Measurements from ENCODE around the gene CIDEA.

CIDEA gene

GRCh38 chr18:12301263-12302005, 47.3 kb downstream of the CIDEA start:
- no peak for DNase-seq (ENCODE audit: low spot score)

DNA sequence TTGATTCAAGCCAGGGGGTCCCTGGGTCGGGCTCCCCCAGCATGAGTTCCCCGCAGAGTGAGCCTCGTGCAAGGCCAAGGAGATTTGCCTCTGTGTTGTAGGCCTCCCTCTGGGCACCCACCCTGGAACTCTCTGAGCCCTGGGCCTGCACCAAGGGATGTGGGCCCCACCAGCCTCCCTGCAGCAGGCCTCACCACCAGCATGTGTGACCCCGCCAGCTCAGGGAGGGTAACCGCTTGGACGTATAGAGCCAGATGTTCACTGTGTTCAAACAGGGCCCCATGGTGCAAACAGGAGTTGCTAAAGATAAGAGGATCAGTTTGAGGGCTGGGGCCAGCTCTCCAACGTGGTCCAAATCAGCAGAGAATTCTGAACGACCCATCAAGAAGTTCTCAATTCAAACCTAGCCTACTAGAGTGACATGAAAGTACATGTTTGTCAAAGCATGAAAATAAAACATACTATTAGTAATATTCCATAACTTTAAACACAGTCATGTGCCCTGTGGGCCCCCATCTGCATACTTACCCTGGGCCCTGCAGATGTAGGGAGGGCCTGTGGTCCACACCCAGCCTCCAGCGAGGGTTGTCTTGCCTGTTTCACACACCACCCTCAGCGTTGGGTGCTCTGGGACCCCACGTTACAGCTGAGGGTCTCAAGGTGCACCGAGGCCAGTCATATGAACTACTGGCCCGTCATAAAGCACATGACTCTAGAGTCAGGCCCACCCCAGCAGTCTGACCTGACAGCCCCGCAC, 48.4 kb downstream of the CIDEA start:
- no peak for DNase-seq (ENCODE audit: low spot score)

DNA sequence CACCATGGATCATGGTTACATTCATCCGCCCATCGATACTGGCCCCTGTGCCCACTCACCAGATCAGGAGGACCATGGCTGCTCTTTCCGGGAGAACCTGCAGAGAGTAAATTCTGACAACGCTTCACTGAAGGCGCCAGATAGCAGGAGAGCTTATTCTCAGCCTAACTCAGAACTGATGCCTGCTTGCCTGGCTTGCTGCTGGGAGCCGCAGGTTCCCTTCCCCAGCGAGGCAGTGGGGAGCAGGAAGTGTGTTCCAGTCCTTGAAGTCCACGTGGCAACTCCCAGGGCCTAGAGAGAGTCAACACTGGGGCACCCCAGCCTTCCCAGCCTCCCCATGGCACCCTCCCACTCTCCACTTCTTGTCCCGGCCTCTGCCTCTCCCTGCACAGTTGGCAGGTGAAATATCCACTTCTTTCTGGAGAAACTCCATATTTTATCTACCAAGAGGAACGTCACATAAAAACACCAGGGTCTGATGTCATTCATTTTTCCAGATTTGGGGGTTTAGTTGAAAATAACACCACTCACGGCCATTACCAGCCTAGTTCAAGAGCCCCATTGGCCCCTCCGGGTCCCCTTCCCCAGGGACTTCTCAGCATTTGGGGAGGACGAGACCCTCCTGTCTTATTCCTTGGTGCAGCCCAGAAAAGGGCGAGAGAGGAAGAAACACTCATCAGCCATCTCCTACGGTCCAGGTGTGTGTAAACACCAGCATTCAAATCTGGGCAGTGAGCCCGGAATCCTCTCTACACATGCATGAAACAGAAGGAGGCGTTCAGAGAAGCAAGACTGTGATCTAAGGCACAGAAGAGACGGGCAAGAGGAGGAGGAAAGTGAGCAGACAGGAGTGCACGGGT, 50.4 kb downstream of the CIDEA start:
- DNase-seq (ENCODE audit: low spot score): peak; percentile 47

GRCh38 chr18:12305211-12305610, 51.0 kb downstream of the CIDEA start:
- DNase-seq (ENCODE audit: low spot score): no peak

DNA sequence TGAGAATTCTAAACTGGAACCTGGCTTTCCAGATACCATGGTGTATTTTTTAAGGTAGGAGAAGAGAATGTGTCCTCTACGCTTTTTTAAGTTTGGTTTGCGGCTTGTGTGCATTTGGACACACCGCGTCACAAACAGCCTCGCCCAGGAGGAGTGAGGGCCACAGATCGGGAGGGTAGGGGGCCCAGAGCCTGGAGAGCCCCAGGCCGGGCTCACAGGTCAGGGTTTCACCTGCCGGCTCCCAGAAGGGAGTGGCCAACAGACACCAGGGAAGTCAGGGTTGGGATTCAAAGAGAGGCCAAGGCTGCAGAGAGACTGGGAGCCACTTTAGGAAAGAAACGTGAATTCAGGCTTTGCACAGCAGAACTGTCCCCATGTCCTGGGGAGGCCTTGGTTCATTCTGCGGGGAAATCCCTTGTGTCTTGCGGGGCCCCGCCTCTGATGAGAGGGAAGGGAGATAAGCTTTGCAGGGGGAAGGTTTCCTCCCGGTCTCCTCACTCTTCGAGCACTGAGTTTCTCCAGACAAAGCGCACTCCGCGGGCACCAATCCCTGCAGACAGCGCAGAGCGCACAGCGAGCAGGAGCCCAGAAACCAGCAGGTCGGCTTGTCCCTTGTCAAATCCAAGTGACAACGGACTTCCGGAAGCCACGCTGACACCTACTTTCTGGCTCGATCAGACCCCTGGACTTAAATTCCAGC, 51.9 kb downstream of the CIDEA start:
- DNase-seq (ENCODE audit: low spot score): no peak

GRCh38 chr18:12306752-12307700, 52.9 kb downstream of the CIDEA start:
- peak; percentile 59 for DNase-seq (ENCODE audit: low spot score)

- peak; percentile 81 for DNase-seq (ENCODE audit: low spot score)
Measured at GRCh38 chr18:12307701-12308385, 53.7 kb downstream of the CIDEA start, which contains the start of gene TUBB6. Gene TUBB6 (plus strand): TSS chr18:12308241. CDS start chr18:12308293, 52 bp downstream.

- peak; percentile 89 for DNase-seq (ENCODE audit: low spot score)
Measured at GRCh38 chr18:12308386-12309100, 54.4 kb downstream of the CIDEA start.

GRCh38 chr18:12309683-12310198, 55.6 kb downstream of the CIDEA start:
- DNase-seq (ENCODE audit: low spot score): peak; percentile 61

- no peak for DNase-seq (ENCODE audit: low spot score)
Measured at GRCh38 chr18:12310762-12311161, 56.6 kb downstream of the CIDEA start.

- DNase-seq (ENCODE audit: low spot score): no peak
Measured at GRCh38 chr18:12312976-12313375, 58.8 kb downstream of the CIDEA start.

- no peak for DNase-seq (ENCODE audit: low spot score)
Measured at GRCh38 chr18:12313530-12314245, 59.5 kb downstream of the CIDEA start.

DNA sequence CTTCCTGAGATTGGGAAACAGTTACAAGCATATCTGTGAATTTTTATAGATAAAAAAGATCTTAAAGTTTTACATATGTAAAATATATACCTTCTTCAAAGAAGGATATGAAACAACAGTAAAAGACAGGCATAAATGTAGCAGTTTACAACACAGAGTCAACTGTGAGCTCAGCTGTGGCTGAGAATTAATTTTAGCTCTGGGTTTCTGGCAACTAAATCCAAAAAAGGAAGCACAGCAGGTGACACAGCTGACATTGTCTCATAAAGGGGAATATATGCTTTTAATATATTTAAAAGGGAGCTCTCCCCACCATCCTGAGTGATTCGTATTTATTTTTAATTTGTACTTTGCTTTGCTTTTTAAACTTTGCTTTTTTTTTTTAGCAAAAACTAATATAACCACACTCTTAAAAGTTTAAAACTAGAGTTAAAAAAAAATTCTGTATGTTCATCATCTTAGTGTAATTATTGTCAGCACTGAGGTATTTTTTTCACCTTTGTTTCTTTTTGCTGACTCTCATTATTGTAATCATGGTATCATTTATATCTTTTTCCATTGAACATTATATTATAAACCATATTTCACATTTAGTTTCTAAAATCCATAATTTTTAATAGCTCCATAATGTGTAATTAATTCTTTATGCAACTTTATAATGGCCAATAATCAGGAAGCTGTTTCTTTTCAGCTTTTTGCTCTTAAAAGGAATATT, 60.6 kb downstream of the CIDEA start:
- DNase-seq (ENCODE audit: low spot score): no peak

GRCh38 chr18:12315490-12315889, 61.3 kb downstream of the CIDEA start:
- no peak for DNase-seq (ENCODE audit: low spot score)

DNA sequence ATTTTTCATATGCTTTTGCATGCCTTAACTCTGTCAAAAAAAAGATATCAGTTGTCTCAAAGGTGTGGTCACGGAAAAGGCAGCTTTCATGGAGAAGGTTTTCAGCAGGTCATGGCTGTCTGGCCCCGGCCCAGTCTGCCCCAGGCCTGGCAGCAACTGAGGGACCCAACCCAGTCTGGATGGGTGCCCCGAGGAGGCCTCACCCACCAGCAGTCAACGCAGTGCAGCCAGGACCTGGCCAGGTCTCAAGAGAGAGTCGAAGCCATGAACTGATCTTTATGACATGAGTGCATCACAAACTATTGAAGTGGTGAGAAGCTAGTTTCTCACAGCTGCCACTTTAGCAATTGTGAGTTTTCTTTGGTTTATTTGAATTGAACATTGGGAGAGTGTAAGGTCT, 61.8 kb downstream of the CIDEA start:
- no peak for DNase-seq (ENCODE audit: low spot score)

DNA sequence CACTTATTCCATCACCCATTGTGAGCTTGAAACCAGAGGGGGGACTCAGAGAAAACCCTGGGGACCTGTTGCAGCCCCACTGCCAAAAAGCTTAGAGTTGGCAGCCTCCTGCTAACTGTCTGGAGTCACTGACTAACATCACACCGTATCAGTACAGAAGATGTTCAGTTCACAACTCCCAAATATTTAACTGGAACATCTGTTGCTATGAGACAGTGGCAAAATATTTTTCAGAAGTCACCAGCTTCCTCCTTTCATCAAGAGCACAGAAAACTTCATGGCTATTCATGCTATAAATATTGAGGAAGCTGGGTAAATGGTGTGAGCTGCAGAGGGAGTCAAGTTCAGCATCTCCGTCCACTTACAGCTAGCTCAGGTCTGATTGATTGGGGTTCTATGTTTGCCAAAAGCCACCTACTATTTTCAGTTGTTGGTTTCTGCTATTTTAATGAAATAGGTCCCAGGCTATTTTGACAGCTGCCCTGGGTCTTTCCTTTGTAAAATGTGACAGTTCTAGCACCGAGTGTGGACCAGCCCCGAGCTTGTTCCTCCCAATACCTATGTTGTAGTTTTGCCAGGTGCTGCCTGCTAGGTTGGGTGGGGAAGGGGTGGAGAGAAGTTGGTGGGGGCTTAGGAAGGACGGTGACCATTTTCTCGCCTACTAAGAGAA, 63.6 kb downstream of the CIDEA start:
- DNase-seq (ENCODE audit: low spot score): peak; percentile 64

DNA sequence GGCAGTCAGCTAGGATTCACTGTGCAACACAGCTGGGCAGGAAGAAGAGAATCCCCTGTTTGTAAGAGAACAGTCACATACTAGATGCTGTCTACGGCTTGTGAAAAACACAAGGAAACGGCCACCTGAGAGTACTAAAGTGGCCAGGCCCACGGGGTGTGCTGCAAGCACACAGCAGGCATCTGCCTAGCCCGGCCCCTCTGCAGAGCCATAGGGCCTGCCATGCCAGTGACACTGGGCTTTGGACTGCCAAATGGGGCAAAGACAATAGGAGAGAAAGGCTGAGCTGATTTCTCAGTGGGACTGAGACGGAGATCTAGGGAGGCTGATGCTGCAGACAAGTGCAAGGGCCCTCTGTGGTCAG, 64.2 kb downstream of the CIDEA start:
- no peak for DNase-seq (ENCODE audit: low spot score)
